Body of pancreas (tissue), 4 donors: Measurements from ENCODE around the gene PIANP.

Source experiments
- POLR2A ChIP-seq, 3 donors: fragments of 450-650 bp; IDR thresholded peaks; one replicate each; pipeline ENCODE4 v1.6.1; 2016; ENCODE audit warnings: antibody characterized with exemption in 3 of 3, mild to moderate bottlenecking in 2 of 3
- TF ChIP-seq, protein P1 (sequence below), 7 experiments: fragments of 450-650 bp in 4 of 7; fragments of 200-600 bp in 3 of 7; sonication (generic) in 3 of 7; IDR thresholded peaks; one replicate each; pipeline ENCODE4 v1.5.1; 2016 to 2019; ENCODE audit warnings: antibody characterized with exemption in 7 of 7

GRCh38 chr12:6647083-6647604, 53.5 kb downstream of the PIANP start, which contains the start of gene ACRBP:
- TF ChIP-seq, protein P1, sequence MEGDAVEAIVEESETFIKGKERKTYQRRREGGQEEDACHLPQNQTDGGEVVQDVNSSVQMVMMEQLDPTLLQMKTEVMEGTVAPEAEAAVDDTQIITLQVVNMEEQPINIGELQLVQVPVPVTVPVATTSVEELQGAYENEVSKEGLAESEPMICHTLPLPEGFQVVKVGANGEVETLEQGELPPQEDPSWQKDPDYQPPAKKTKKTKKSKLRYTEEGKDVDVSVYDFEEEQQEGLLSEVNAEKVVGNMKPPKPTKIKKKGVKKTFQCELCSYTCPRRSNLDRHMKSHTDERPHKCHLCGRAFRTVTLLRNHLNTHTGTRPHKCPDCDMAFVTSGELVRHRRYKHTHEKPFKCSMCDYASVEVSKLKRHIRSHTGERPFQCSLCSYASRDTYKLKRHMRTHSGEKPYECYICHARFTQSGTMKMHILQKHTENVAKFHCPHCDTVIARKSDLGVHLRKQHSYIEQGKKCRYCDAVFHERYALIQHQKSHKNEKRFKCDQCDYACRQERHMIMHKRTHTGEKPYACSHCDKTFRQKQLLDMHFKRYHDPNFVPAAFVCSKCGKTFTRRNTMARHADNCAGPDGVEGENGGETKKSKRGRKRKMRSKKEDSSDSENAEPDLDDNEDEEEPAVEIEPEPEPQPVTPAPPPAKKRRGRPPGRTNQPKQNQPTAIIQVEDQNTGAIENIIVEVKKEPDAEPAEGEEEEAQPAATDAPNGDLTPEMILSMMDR (IDR thresholded peaks at IDR 0.05) = no peak
- peak in 2 of 3 donors; percentile 49 to 56 for TF ChIP-seq POLR2A (IDR thresholded peaks at IDR 0.05)
